Left colon (tissue), 2 donors: ENCODE measurements around the gene SLAMF9. TPM values are rescaled to one million over a fixed set of nuclear protein-coding genes. Genes with fewer than 3 reads are reported as not detected.
"Not testable (repeated sequence)": the region's sequence is repeated elsewhere in the genome, so short reads cannot be mapped to it uniquely, and the experiment has no call there.

ENCODE experiments used
- ATAC-seq: fragments of 200-7000 bp; cut with Tn5 transposase; one replicate; pipeline ENCODE4 v1.9.1; 2020; ENCODE audit warnings: mild to moderate bottlenecking, moderate library complexity
- DNase-seq, 2 donors: peaks; one replicate each; pipeline ENCODE4 v3.0.0-alpha.2; 2020
- intact Hi-C, 2 donors: fragments of 100-400 bp; cut with DNase I in 1 of 2; cut with micrococcal nuclease in 1 of 2; formaldehyde crosslinking; loops; one replicate each; pipeline versions ENCODE4 v1.11.2 to v1.14.0; 2022; cut with DNase I, micrococcal nuclease
- total RNA-seq, 2 donors: library from RNA; stranded (reverse); fragmentation: NEBNext Ultra II Directional; extraction: Animal tissue kit (Norgen Biotek cat#: 25700); gene quantifications; one replicate each; pipeline ENCODE4 v1.2.1, GENCODE V29; 2021
- donor health status: DM: no; HTN: no; CAD: no.
- donor health status: DM: yes; HTN: yes; CAD: no.

SLAMF9 gene
- total RNA-seq, 2 donors from 2014 or later = not detected

DNA sequence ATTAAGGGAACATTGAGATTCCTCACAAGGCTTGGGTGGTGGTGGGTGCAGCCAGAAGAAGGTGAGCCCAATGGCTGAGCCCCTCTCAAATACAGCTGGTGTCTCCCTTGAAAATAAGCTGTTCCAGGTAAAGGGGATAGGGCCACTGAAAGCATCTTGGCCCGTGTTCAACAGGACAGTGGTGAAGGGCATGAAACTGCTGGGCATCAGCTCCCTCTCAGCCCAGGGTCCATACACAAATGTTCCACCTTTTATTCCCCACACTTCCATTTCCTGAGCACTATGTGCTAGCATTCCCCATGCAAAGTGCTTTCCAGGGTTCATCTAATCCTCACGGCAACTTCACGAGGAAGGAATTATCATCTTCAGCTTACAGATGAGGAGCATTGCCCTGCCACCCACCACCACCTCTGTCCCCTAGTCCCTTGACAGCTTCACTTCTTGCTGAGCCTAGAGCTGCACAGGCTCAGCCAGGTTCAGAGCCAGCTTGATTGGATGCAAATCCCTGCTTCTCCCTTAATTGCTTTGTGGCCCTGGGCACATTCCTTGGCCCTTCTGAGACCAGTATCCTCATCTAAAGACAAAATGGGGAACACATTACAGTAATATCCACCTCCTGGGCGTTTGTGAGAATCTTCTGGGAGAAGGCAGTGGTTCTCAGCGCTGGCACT is 38.3 kb downstream of the SLAMF9 start:
- intact Hi-C loops = no loop called here
- no peak for ATAC-seq
- peak in 1 of 2 donors; percentile 15 for DNase-seq

DNA sequence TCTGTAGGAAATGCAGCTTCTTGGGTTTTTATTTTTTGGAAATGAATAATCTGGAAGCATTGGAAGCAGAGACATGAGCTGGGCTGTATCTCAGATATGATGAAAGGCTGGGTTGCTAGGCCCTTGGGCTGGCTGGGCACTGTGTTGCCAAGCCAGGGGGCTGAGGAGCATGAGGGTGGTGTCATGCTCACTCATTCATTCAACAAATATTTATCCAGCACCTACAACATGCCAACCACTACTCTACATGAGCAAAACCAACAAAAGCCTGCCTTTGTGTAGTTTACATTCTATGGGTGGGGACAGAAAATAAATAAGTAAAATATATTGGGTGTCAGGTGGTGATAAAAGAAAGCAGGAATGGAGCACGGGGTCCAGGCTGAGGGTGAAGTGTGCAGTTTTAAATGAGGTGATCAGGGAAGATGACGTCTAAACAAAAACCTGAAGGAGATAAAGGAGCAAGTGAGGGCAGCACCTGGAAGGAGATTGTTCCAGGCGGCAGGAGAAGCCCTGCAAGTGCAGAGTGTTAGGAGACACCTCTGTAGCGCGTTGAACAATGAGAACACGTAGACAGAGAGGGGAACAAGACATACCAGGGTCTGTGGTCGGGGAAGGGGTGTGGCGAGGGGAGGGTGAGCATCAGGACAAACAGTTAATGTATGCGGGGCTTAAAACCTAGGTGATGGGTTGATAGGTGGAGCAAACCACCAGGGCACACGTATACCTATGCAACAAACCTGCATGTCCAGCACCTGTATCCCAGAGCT is 39.6 kb downstream of the SLAMF9 start:
- intact Hi-C loops = no loop called here
- peak; percentile 57 for ATAC-seq
- DNase-seq = peak in 1 of 2 donors; percentile 32

DNA sequence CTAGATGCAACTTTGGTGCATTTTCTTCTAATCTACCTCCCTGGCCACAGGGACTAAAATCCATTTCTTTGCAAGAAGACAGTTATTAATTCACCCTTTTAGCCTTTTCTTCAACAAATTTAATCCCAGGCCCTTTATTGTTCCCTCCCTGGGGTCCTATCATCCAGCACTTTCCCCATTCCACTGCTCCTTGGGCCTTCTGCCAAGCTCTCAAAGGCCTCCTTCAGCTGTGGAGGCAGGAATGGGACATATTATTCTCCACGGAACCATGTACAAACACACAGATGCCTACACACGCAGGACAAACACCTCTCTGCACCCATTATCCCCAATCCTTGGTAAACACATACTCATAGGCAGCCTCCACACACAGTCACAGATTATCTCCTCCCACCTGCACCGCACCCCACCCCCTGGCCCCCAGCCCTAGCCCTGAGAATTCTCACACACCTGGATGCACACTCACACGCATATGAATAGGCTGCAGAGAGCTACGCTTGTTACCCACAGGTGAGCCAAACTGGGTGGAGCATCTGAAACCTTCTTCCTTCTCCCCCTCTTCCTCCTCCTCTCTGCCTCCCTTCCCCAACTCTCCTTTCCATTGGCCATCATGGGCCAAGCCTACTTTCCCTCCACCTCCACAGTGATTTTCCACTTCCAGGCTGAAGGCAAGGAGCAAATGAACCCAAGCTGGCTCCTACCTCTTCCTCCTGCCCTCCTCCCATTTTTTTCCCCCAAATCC is 40.4 kb downstream of the SLAMF9 start:
- ATAC-seq = peak; percentile 55
- no peak for DNase-seq
- intact Hi-C loops = no loop called here

DNA sequence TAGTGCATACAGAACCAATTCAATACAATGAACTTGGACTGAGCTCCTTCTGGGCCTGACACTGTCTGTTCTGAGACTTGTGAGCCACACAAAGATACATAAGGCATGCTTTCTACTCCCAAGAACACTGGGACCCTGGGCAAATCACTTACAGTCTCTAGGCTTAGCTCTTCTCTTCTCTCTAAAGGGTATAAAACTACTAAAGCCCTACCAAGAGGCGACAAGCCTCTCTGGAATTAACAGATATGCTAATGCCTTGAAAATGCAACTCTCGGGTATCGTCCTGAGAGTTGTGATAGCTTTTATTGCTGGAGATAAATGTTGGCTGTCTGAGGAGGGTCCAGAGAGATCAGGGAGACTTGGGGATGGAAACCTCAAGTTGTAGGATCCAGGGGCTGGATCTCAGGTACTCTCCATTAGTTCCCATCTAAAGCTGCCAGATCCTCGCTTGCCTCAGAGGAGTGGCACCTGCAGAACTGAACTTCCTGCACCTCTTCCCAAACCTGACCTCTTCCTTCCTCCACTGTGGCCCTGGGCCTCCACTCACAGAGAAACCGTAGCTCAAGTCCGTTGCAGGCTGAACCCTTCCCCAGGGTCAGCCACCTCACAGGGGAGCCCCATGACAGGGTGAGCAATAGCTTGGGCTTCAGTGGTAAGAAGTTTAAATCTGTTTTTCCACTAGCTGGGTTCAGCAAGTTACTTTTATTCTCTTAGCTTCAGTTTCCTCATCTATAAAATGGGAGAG is 42.5 kb downstream of the SLAMF9 start:
- DNase-seq (no peak), ATAC-seq (no peak)
- intact Hi-C loops = no loop called here

DNA sequence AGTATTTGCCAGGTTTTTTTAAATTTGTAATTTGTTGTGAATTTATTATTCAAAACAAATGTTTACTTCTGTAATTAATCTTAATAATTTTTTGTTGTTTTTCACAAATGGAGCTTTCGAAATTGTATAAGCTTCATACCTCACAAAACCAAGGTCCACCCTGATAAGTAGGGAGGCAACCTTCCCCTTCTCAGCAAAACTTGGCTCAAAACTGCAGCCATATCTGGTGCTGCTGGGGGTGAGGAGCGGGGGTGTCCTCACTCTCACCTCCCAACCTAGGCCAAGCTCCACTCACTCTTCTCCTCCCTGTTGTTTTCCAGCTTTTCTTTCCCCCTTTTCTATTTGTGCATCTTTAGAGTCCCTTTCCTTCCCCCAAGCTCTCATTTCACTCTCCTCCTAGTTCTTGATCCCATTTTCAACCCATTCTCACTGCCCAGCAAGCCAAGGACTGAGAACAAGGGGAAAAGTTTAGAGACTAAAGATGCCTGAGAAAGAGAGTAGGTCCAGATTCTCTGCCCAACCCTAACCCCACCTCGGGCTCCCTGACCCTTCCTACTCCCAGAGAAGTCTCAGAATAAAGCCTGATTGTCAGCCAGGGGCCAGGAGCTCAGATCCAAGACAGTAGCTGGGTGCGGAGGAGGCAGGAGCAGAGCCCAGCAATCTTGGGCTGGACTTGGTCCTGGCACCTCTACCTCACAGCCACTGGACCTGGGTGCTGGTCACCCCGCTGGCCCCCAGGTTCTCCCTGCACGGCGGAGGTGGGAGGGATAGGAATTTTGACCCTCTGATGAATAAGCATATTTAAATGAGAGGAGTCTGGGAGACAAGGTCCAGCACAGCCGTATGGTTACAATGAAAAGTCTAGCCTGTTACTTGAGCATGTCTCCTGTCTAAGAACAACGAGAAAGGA is 45.8 kb downstream of the SLAMF9 start:
- ATAC-seq = no peak
- DNase-seq = no peak
- intact Hi-C loops = no loop called here

DNA sequence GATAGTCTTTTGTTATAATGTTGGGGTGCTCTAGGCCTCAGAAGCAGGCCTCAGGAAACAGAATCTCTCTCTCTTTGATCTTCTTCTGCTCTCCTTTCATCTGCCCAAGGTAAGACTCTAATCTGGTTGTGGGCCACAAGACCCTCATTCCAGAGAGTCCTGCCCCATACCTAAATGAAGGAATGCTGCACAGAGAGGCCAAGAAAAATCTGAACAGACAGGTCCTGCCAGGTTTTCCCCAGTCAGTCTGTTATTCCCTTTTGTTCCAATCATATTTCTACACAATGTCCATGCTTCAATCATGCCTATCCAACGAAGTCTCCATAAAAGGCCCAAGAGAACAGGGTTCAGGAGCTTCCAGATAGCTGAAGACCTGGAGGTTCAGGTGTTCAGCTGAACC is 47.1 kb downstream of the SLAMF9 start:
- intact Hi-C loops = no loop called here
- DNase-seq (no peak), ATAC-seq (no peak)

GRCh38 chr1:159904036-159904435 is 50.0 kb downstream of the SLAMF9 start:
- ATAC-seq, intact Hi-C loops, DNase-seq: not testable (repeated sequence)

- ATAC-seq = no peak
- DNase-seq = no peak
- intact Hi-C loops = no loop called here
Measured at GRCh38 chr1:159902541-159902940, 51.5 kb downstream of the SLAMF9 start.

Other genes with a start within 250 kb of the SLAMF9 start
- gene CRP, start 239.6 kb downstream of the SLAMF9 start, total RNA-seq = not detected
- 10 to 100 TPM; 48.1 to 56.9 TPM for gene DUSP23, start 173.3 kb downstream of the SLAMF9 start, total RNA-seq
- gene FCRL6, start 151.9 kb downstream of the SLAMF9 start, total RNA-seq = under 1 TPM in 1 of 2 donors, not detected in 1; 0.14 TPM
- 1 to 10 TPM; 1.2 to 4.7 TPM for gene SLAMF8, start 127.4 kb downstream of the SLAMF9 start, total RNA-seq
- not detected for gene VSIG8, start 91.6 kb downstream of the SLAMF9 start, total RNA-seq
- under 1 TPM; 0.31 to 0.34 TPM for gene CFAP45, start 54.1 kb downstream of the SLAMF9 start, total RNA-seq
- gene TAGLN2, start 28.7 kb downstream of the SLAMF9 start, total RNA-seq = 100 to 1,000 TPM; 268 to 291 TPM
- 10 to 100 TPM; 31.5 to 46.3 TPM for gene IGSF9, start 8.6 kb downstream of the SLAMF9 start, total RNA-seq
- gene PIGM, start 77.8 kb upstream of the SLAMF9 start, total RNA-seq = 1 to 10 TPM; 5.4 to 6.2 TPM
- gene KCNJ10, start 115.9 kb upstream of the SLAMF9 start, total RNA-seq = under 1 TPM in 1 of 2 donors, not detected in 1; 0.45 TPM
- gene KCNJ9, start 127.3 kb upstream of the SLAMF9 start, total RNA-seq = not detected
- 10 to 100 TPM; 57.6 to 64.0 TPM for gene IGSF8, start 144.4 kb upstream of the SLAMF9 start, total RNA-seq
- 10 to 100 TPM in 1 of 2 donors, 1 to 10 TPM in 1; 1.8 to 12.1 TPM for gene ATP1A2, start 161.5 kb upstream of the SLAMF9 start, total RNA-seq
- gene ATP1A4, start 197.4 kb upstream of the SLAMF9 start, total RNA-seq = not detected
- gene CASQ1, start 236.3 kb upstream of the SLAMF9 start, total RNA-seq = under 1 TPM in 1 of 2 donors, not detected in 1; 0.64 TPM